IMR-90 (cell line): ENCODE results near the gene UCK2. TPM values are rescaled to one million over a fixed set of nuclear protein-coding genes. Genes with fewer than 3 reads are reported as not detected.

Source experiments
- ATAC-seq: fragments of 200-7000 bp; cut with Tn5 transposase; 2 replicates; pipeline ENCODE4 v1.9.1; 2020; ENCODE audit warnings: low read depth, mild to moderate bottlenecking, moderate library complexity
- BruUV-seq: library from RNA; stranded (reverse); fragments of 400-500 nt; replicated peaks from 2 replicates; lab custom pipeline; 2021; lab: Mats Ljungman, UMichigan
- CTCF ChIA-PET: fragments of 300-600 bp; formaldehyde crosslinking; extraction: SDS; loops from one replicate; lab custom pipeline; 2021; ENCODE audit warnings: antibody characterized with exemption; lab: Yijun Ruan, JAX
- POLR2A ChIA-PET: fragments of 300-600 bp; sonication (Branson Sonifier 250); formaldehyde crosslinking; loops from one replicate; lab custom pipeline; 2022; ENCODE audit warnings: antibody characterized with exemption; ENCODE audit not compliant: unreplicated experiment; lab: Charles Lee
- DNase-seq: peaks from one replicate; pipeline ENCODE4 v3.0.0; 2013
- H2AFZ ChIP-seq: replicated peaks from 2 replicates; pipeline ENCODE3; 2013; ENCODE audit warnings: low read length, mild to moderate bottlenecking; ENCODE audit not compliant: poor library complexity
- H2AK5ac ChIP-seq: 2 replicates; pipeline ENCODE4 v1.6.1; 2013; ENCODE audit warnings: low read depth, low read length, inconsistent platforms
- H2AK9ac ChIP-seq: replicated peaks from 2 replicates; pipeline ENCODE3; 2013; ENCODE audit warnings: mild to moderate bottlenecking, low read depth, low read length, moderate library complexity; ENCODE audit not compliant: poor library complexity
- H2BK120ac ChIP-seq: 2 replicates; pipeline ENCODE4 v1.6.1; 2013; ENCODE audit warnings: low read depth, low read length, inconsistent platforms
- H2BK15ac ChIP-seq: 3 replicates; pipeline ENCODE4 v1.6.1; 2013; ENCODE audit warnings: low read depth, low read length, inconsistent platforms
- H2BK20ac ChIP-seq: 2 replicates; pipeline ENCODE4 v1.6.1; 2013; ENCODE audit warnings: low read depth, mild to moderate bottlenecking, inconsistent platforms, low read length, moderate library complexity
- H2BK5ac ChIP-seq: 2 replicates; pipeline ENCODE4 v1.6.1; 2013; ENCODE audit warnings: mild to moderate bottlenecking, low read depth, low read length, inconsistent platforms; ENCODE audit not compliant: poor library complexity, severe bottlenecking
- H3K14ac ChIP-seq: replicated peaks from 2 replicates; pipeline ENCODE4 v1.6.1; 2013; ENCODE audit warnings: low read depth, low read length, inconsistent platforms
- H3K18ac ChIP-seq: 2 replicates; pipeline ENCODE4 v1.6.1; 2013; ENCODE audit warnings: low read depth, low read length, control low read depth
- H3K23ac ChIP-seq: 2 replicates; pipeline ENCODE4 v1.6.1; 2013; ENCODE audit warnings: low read depth, low read length, inconsistent platforms
- H3K27ac ChIP-seq: 2 replicates; pipeline ENCODE4 v1.5.1; 2013; ENCODE audit warnings: mild to moderate bottlenecking, control low read depth, low read length; ENCODE audit not compliant: insufficient read depth
- H3K27me3 ChIP-seq: 2 replicates; pipeline ENCODE4 v1.6.1; 2013; ENCODE audit warnings: low read length; ENCODE audit not compliant: control insufficient read depth, insufficient read depth
- H3K36me3 ChIP-seq: 2 replicates; pipeline ENCODE4 v1.6.1; 2013; ENCODE audit warnings: low read length, mixed read lengths; ENCODE audit not compliant: control insufficient read depth, insufficient read depth
- H3K4ac ChIP-seq: 2 replicates; pipeline ENCODE4 v1.6.1; 2013; ENCODE audit warnings: low read depth, low read length, inconsistent platforms
- H3K4me1 ChIP-seq: 2 replicates; pipeline ENCODE4 v1.6.1; 2013; ENCODE audit warnings: low read length, mixed read lengths; ENCODE audit not compliant: control insufficient read depth, insufficient read depth
- H3K4me2 ChIP-seq: 2 replicates; pipeline ENCODE4 v1.6.1; 2013; ENCODE audit warnings: low read depth, mild to moderate bottlenecking, control low read depth, low read length, moderate library complexity
- H3K4me3 ChIP-seq: 2 replicates; pipeline ENCODE4 v1.5.1; 2013; ENCODE audit warnings: low read depth, mild to moderate bottlenecking, control low read depth, low read length, moderate library complexity; ENCODE audit not compliant: insufficient read depth
- H3K56ac ChIP-seq: 2 replicates; pipeline ENCODE4 v1.6.1; 2013; ENCODE audit warnings: low read length, inconsistent platforms; ENCODE audit not compliant: insufficient read depth; ENCODE audit errors: extremely low read depth
- H3K79me1 ChIP-seq, 2 experiments: 2 replicates each; pipeline ENCODE4 v1.6.1; 2013; ENCODE audit warnings: low read length in 2 of 2, inconsistent platforms in 1 of 2, low read depth in 1 of 2
- H3K9ac ChIP-seq: 2 replicates; pipeline ENCODE4 v1.6.1; 2013; ENCODE audit warnings: low read depth, low read length, control low read depth
- H3K9me1 ChIP-seq: 2 replicates; pipeline ENCODE4 v1.6.1; 2013; ENCODE audit warnings: low read length, inconsistent platforms; ENCODE audit not compliant: insufficient read depth
- H3K9me3 ChIP-seq: 2 replicates; pipeline ENCODE4 v1.6.1; 2013; ENCODE audit warnings: low read length; ENCODE audit not compliant: control insufficient read depth, insufficient read depth
- H4K20me1 ChIP-seq: 2 replicates; pipeline ENCODE4 v1.6.1; 2013; ENCODE audit warnings: low read length, inconsistent platforms; ENCODE audit not compliant: insufficient read depth
- H4K5ac ChIP-seq: 2 replicates; pipeline ENCODE4 v1.6.1; 2013; ENCODE audit warnings: mild to moderate bottlenecking, low read depth, low read length, control low read depth
- H4K8ac ChIP-seq, 2 experiments: 2 replicates each; pipeline ENCODE4 v1.6.1; 2013; ENCODE audit warnings: low read depth in 2 of 2, low read length in 2 of 2, control low read depth in 1 of 2, inconsistent platforms in 1 of 2
- H4K91ac ChIP-seq: 2 replicates; pipeline ENCODE4 v1.6.1; 2013; ENCODE audit warnings: low read depth, low read length, inconsistent platforms; ENCODE audit not compliant: insufficient read depth
- BHLHE40 ChIP-seq: fragments of 150-350 bp; IDR thresholded peaks from 2 replicates; pipeline ENCODE4 v1.6.1; 2016; ENCODE audit warnings: mild to moderate bottlenecking, low read depth, low read length
- CEBPB ChIP-seq: IDR thresholded peaks from 2 replicates; pipeline ENCODE4 v1.6.1; 2012; ENCODE audit warnings: low read depth, low read length, improper control_type of control experiment
- CHD1 ChIP-seq: IDR thresholded peaks from 2 replicates; pipeline ENCODE4 v1.6.1; 2012; ENCODE audit warnings: low read depth, low read length, improper control_type of control experiment
- FOS ChIP-seq: fragments of 150-350 bp; IDR thresholded peaks from 2 replicates; pipeline ENCODE4 v1.6.1; 2016; ENCODE audit warnings: low read depth, low read length
- MAFK ChIP-seq: IDR thresholded peaks from 2 replicates; pipeline ENCODE4 v1.6.1; 2012; ENCODE audit warnings: low read depth, low read length, improper control_type of control experiment
- MAZ ChIP-seq: IDR thresholded peaks from 2 replicates; pipeline ENCODE4 v1.6.1; 2012; ENCODE audit warnings: low read depth, mild to moderate bottlenecking, low read length, improper control_type of control experiment, moderate library complexity, borderline replicate concordance
- MXI1 ChIP-seq: IDR thresholded peaks from 2 replicates; pipeline ENCODE4 v1.6.1; 2012; ENCODE audit warnings: low read depth, mild to moderate bottlenecking, low read length, moderate library complexity, borderline replicate concordance
- NFE2L2 ChIP-seq: fragments of 150-350 bp; IDR thresholded peaks from 2 replicates; pipeline ENCODE4 v1.6.1; 2016; ENCODE audit warnings: low read depth, mild to moderate bottlenecking, low read length
- POLR2A ChIP-seq: IDR thresholded peaks from 2 replicates; pipeline ENCODE4 v1.6.1; 2012; ENCODE audit warnings: mild to moderate bottlenecking, low read depth, low read length
- RAD21 ChIP-seq: IDR thresholded peaks from 2 replicates; pipeline ENCODE4 v1.6.1; 2012; ENCODE audit warnings: low read length, improper control_type of control experiment
- RCOR1 ChIP-seq: IDR thresholded peaks from 2 replicates; pipeline ENCODE4 v1.6.1; 2012; ENCODE audit warnings: mild to moderate bottlenecking, low read length, improper control_type of control experiment; ENCODE audit not compliant: insufficient replicate concordance
- RFX5 ChIP-seq: IDR thresholded peaks from 2 replicates; pipeline ENCODE4 v1.8.0; 2012; ENCODE audit warnings: low read depth, mild to moderate bottlenecking, low read length, moderate library complexity
- SMC3 ChIP-seq: fragments of 150-350 bp; IDR thresholded peaks from 2 replicates; pipeline ENCODE4 v1.6.1; 2016; ENCODE audit warnings: low read depth, mild to moderate bottlenecking, antibody characterized with exemption, low read length, moderate library complexity
- WGBS, 2 experiments: methylation state at CpG; one replicate each; pipeline versions ENCODE4 v1.1.5 to v1.1.7; 2013; ENCODE audit warnings: missing lambda C conversion rate in 2 of 2; ENCODE audit not compliant: insufficient read length in 1 of 2; ENCODE audit errors: extremely low coverage in 2 of 2; 5-methylcytosine and 5-hydroxymethylcytosine counted together
- dilution Hi-C: fragments of 300-500 bp; cut with HindIII; formaldehyde crosslinking; loops from one replicate; pipeline ENCODE4 v1.14.3; 2018; ENCODE audit warnings: low sequenced_read_pairs; ENCODE audit not compliant: unreplicated experiment
- in situ Hi-C: fragments of 300-500 bp; cut with MboI; formaldehyde crosslinking; loops from 3 replicates; pipeline ENCODE4 v1.14.3; 2019; ENCODE audit warnings: low sequenced_read_pairs, inconsistent platforms, mixed read lengths
- intact Hi-C: fragments of 100-400 bp; cut with micrococcal nuclease; formaldehyde crosslinking; loops from 2 replicates; pipeline ENCODE4 v1.10.0; 2022
- polyA plus RNA-seq, 3 experiments: library from polyadenylated mRNA; depleted of rRNA; stranded (reverse); fragments of >200 nt; gene quantifications; 2 replicates each; pipeline ENCODE4 v1.2.3, GENCODE V29; 2012; ENCODE audit warnings: low replicate concordance in 1 of 3
- total RNA-seq: library from RNA; depleted of rRNA; stranded (reverse); fragments of >200 nt; gene quantifications from 2 replicates; pipeline ENCODE4 v1.2.3, GENCODE V29; 2012
- TF ChIP-seq, protein P1 (sequence below): fragments of 150-350 bp; IDR thresholded peaks from 2 replicates; pipeline ENCODE4 v1.6.1; 2016; ENCODE audit warnings: low read depth, mild to moderate bottlenecking, low read length, moderate library complexity, borderline replicate concordance
- TF ChIP-seq, protein P2 (sequence below): conservative IDR thresholded peaks from 2 replicates; pipeline ENCODE4 v1.5.1; 2012; ENCODE audit warnings: mild to moderate bottlenecking, low read depth, low read length, improper control_type of control experiment
- TF ChIP-seq, protein P3 (sequence below): fragments of 150-350 bp; IDR thresholded peaks from 2 replicates; pipeline ENCODE4 v1.6.1; 2017; ENCODE audit warnings: mild to moderate bottlenecking, antibody characterized with exemption, low read length, low read depth

The UCK2 gene
- total and polyA plus RNA-seq, 2 of the 4 experiments (the other 2 are of a cell fraction) = 83.0 to 87.8 TPM

DNA sequence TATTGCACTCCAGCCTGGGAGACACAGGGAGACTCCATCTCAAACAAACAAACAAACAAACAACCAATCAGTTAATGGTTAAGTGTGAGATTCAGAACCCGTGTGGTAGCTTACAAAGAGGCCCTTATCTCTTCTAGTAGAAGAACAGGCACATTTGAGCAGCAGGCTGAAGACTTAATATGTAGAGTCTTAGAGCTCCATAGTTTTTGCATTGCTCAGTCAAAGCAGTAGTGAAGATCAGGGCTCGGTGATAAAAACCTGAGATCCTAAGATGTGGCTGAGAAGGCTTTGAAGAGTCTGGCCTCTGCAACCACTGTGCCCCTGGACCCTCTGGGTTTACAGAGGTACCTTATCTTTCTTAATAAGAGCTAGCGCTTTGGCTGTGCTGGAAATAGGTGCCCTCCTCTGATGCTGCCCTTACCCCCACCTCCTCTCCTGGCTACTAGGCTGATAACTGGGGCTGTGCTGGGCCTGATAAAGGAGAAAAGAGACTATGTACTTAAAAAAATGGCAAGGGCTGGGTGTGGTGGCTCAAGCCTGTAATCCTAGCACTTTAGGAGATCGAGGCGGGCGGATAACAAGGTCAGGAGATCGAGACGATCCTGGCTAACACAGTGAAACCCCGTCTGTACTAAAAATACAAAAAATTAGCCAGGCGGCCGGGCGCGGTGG lies 10.5 kb upstream of the UCK2 start:
- Histone ChIP-seq H3K27ac (no peak overlapping the region), H2AK9ac (no peak overlapping the region), H4K20me1 (no peaks in the 10 kb centered on the region), H3K9ac (no peak overlapping the region), H3K9me3 (no peaks in the 10 kb centered on the region), H2AFZ (no peak overlapping the region), H3K23ac (no peak overlapping the region), H3K4me3 (no peak overlapping the region), H2BK5ac (no peak overlapping the region), H3K56ac (no peak overlapping the region), H2AK5ac (no peak overlapping the region), H3K18ac (no peak overlapping the region), H3K36me3 (no peaks in the 10 kb centered on the region), H2BK15ac (no peak overlapping the region), H2BK120ac (no peak overlapping the region), H3K27me3 (no peaks in the 10 kb centered on the region), H3K4ac (no peak overlapping the region), H3K79me1 (no peaks in the 10 kb centered on the region), H3K4me1 (no peaks in the 10 kb centered on the region; the same call in 1 of the 2 replicates), H2BK20ac (no peak overlapping the region), H4K5ac (no peak overlapping the region), H3K14ac (no peak overlapping the region), H3K4me2 (no peak overlapping the region), H3K9me1 (no peaks in the 10 kb centered on the region), H4K8ac (no peak overlapping the region), H4K91ac (no peak overlapping the region)
- ChIA-PET CTCF (no interaction called here), POLR2A (interaction anchor here (0.5 kb wide), 1 partner anchor 19 kb away, joined by 3 read pairs; no protein-coding TSS in a partner anchor)
- TF ChIP-seq CEBPB = no peak
- TF ChIP-seq, protein P1, sequence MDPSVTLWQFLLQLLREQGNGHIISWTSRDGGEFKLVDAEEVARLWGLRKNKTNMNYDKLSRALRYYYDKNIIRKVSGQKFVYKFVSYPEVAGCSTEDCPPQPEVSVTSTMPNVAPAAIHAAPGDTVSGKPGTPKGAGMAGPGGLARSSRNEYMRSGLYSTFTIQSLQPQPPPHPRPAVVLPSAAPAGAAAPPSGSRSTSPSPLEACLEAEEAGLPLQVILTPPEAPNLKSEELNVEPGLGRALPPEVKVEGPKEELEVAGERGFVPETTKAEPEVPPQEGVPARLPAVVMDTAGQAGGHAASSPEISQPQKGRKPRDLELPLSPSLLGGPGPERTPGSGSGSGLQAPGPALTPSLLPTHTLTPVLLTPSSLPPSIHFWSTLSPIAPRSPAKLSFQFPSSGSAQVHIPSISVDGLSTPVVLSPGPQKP = no peak
- no peak for TF ChIP-seq RAD21
- TF ChIP-seq, protein P2, sequence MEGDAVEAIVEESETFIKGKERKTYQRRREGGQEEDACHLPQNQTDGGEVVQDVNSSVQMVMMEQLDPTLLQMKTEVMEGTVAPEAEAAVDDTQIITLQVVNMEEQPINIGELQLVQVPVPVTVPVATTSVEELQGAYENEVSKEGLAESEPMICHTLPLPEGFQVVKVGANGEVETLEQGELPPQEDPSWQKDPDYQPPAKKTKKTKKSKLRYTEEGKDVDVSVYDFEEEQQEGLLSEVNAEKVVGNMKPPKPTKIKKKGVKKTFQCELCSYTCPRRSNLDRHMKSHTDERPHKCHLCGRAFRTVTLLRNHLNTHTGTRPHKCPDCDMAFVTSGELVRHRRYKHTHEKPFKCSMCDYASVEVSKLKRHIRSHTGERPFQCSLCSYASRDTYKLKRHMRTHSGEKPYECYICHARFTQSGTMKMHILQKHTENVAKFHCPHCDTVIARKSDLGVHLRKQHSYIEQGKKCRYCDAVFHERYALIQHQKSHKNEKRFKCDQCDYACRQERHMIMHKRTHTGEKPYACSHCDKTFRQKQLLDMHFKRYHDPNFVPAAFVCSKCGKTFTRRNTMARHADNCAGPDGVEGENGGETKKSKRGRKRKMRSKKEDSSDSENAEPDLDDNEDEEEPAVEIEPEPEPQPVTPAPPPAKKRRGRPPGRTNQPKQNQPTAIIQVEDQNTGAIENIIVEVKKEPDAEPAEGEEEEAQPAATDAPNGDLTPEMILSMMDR = no peak
- TF ChIP-seq CHD1 = no peak
- TF ChIP-seq SMC3 = no peak
- no peak for TF ChIP-seq MAFK
- TF ChIP-seq MXI1 = no peak
- TF ChIP-seq MAZ = no peak
- TF ChIP-seq BHLHE40 = no peak
- no peak for TF ChIP-seq FOS
- TF ChIP-seq, protein P3, sequence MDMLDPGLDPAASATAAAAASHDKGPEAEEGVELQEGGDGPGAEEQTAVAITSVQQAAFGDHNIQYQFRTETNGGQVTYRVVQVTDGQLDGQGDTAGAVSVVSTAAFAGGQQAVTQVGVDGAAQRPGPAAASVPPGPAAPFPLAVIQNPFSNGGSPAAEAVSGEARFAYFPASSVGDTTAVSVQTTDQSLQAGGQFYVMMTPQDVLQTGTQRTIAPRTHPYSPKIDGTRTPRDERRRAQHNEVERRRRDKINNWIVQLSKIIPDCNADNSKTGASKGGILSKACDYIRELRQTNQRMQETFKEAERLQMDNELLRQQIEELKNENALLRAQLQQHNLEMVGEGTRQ = no peak
- no peak for TF ChIP-seq POLR2A
- TF ChIP-seq RCOR1 = no peak
- TF ChIP-seq NFE2L2 = no peak
- no peak for TF ChIP-seq RFX5
- intact Hi-C loops (no loop called here), in situ Hi-C loops (no loop called here), dilution Hi-C loops (no loop called here)
- 67% methylated on average over 1 of the region's 13 CpGs; no CpG with 5 or more reads in 1 of the 2 experiments for WGBS, 2 experiments
- ATAC-seq (no peak), DNase-seq (no peak)
- BruUV-seq = no TSS peak
